HCT116 (cell line): ENCODE data around the gene RGS6. TPM values are rescaled to one million over a fixed set of nuclear protein-coding genes. Genes with fewer than 3 reads are reported as not detected.

Experiments used
- ATAC-seq: fragments of 200-7000 bp; cut with Tn5 transposase; 2 replicates; pipeline ENCODE4 v1.9.1; 2020; ENCODE audit warnings: mild to moderate bottlenecking, moderate library complexity
- BruUV-seq: library from RNA; stranded (reverse); fragments of 400-500 nt; replicated peaks from 2 replicates; lab custom pipeline; 2021; lab: Mats Ljungman, UMichigan
- CTCF ChIA-PET: fragments of 300-600 bp; sonication (Branson Sonifier 250); formaldehyde crosslinking; loops from one replicate; lab custom pipeline; 2021; ENCODE audit warnings: antibody characterized with exemption; lab: Charles Lee
- POLR2A ChIA-PET: fragments of 300-600, 350-600 bp; sonication (Branson Sonifier 250); formaldehyde crosslinking; loops from one replicate; lab custom pipeline; 2021; ENCODE audit warnings: antibody characterized with exemption; lab: Charles Lee
- RAD21 ChIA-PET, 2 experiments: fragments of 300-600 bp; sonication (Branson Sonifier 250); formaldehyde crosslinking; loops; one replicate each; lab custom pipeline; 2023; ENCODE audit warnings: low total read pairs in 2 of 2; ENCODE audit not compliant: uncharacterized antibody in 2 of 2, unreplicated experiment in 2 of 2, low non-redundant PET in 1 of 2; lab: Charles Lee
- DNase-seq: peaks from one replicate; pipeline ENCODE4 v3.0.0-alpha.2; 2010; ENCODE audit warnings: low read depth, low spot score
- H2AFZ ChIP-seq: fragments of 200-600 bp; shearing (Covaris generic), sonication (generic); 2 replicates; pipeline ENCODE4 v1.6.1; 2017; ENCODE audit warnings: low read depth, mixed run types, mixed read lengths, antibody characterized with exemption, low read length; ENCODE audit not compliant: poor library complexity, severe bottlenecking
- H3K27ac ChIP-seq: 2 replicates; pipeline ENCODE4 v1.5.1; 2012; ENCODE audit warnings: low read depth, low read length
- H3K27me3 ChIP-seq: fragments of 200-600 bp; sonication (generic); 2 replicates; pipeline ENCODE4 v1.6.1; 2016; ENCODE audit warnings: mixed run types, low read length, mixed read lengths; ENCODE audit not compliant: insufficient read depth
- H3K36me3 ChIP-seq, 2 experiments: fragments of 200-500 bp in 1 of 2; fragments of 200-600 bp in 1 of 2; sonication (Bioruptor generic) in 1 of 2; sonication (generic) in 1 of 2; 2 replicates each; pipeline versions ENCODE4 v1.5.1 to v1.6.1; 2014 to 2016; ENCODE audit warnings: low read length in 2 of 2, inconsistent platforms in 1 of 2, mixed read lengths in 1 of 2, mixed run types in 1 of 2; ENCODE audit not compliant: insufficient read depth in 2 of 2, control insufficient read depth in 1 of 2
- H3K4me1 ChIP-seq, 2 experiments: fragments of 200-600 bp in 1 of 2; sonication (generic) in 1 of 2; 2 replicates each; pipeline versions ENCODE4 v1.5.1 to v1.6.1; 2012 to 2017; ENCODE audit warnings: low read length in 2 of 2, inconsistent platforms in 1 of 2, mild to moderate bottlenecking in 1 of 2, mixed read lengths in 1 of 2, mixed run types in 1 of 2, moderate library complexity in 1 of 2; ENCODE audit not compliant: insufficient read depth in 2 of 2, control insufficient read depth in 1 of 2
- H3K4me2 ChIP-seq: fragments of 200-600 bp; sonication (generic); 2 replicates; pipeline ENCODE4 v1.6.1; 2017; ENCODE audit warnings: mixed run types, low read length, mixed read lengths
- H3K4me3 ChIP-seq, 2 experiments: fragments of 200-600 bp in 1 of 2; sonication (generic) in 1 of 2; replicated peaks in 1 of 2; 2 replicates each; pipeline ENCODE4 v1.5.1; 2011 to 2016; ENCODE audit warnings: low read length in 2 of 2, control low read depth in 1 of 2, low read depth in 1 of 2, mild to moderate bottlenecking in 1 of 2, mixed read lengths in 1 of 2, mixed run types in 1 of 2
- H3K79me2 ChIP-seq: fragments of 200-600 bp; sonication (generic); 2 replicates; pipeline ENCODE4 v1.6.1; 2017; ENCODE audit warnings: mild to moderate bottlenecking, mixed run types, low read length, moderate library complexity, mixed read lengths; ENCODE audit not compliant: insufficient read depth
- H3K9ac ChIP-seq: fragments of 200-600 bp; sonication (generic); 2 replicates; pipeline ENCODE4 v1.6.1; 2016; ENCODE audit warnings: low read length, mixed read lengths
- H3K9me2 ChIP-seq: fragments of 200-600 bp; sonication (generic), shearing (Covaris generic); 2 replicates; pipeline ENCODE4 v1.6.1; 2017; ENCODE audit warnings: mixed run types, mild to moderate bottlenecking, moderate library complexity; ENCODE audit not compliant: insufficient read depth
- H3K9me3 ChIP-seq, 2 experiments: fragments of 200-500 bp in 1 of 2; fragments of 200-600 bp in 1 of 2; sonication (Bioruptor generic) in 1 of 2; sonication (generic) in 1 of 2; 2 replicates each; pipeline ENCODE4 v1.6.1; 2014 to 2017; ENCODE audit warnings: low read length in 2 of 2, mixed read lengths in 2 of 2, inconsistent platforms in 1 of 2, low read depth in 1 of 2, mild to moderate bottlenecking in 1 of 2, mixed run types in 1 of 2, moderate library complexity in 1 of 2; ENCODE audit not compliant: control insufficient read depth in 1 of 2, insufficient read depth in 1 of 2
- H4K20me1 ChIP-seq: fragments of 200-600 bp; sonication (generic), shearing (Covaris generic); 2 replicates; pipeline ENCODE4 v1.6.1; 2017; ENCODE audit warnings: mixed run types, mild to moderate bottlenecking, moderate library complexity; ENCODE audit not compliant: insufficient read depth
- CBX3 ChIP-seq: IDR thresholded peaks from 2 replicates; pipeline ENCODE4 v1.6.1; 2012; ENCODE audit warnings: low read depth
- ELF1 ChIP-seq: IDR thresholded peaks from 2 replicates; pipeline ENCODE4 v1.6.1; 2012; ENCODE audit warnings: low read depth, borderline replicate concordance
- JUND ChIP-seq: IDR thresholded peaks from 2 replicates; pipeline ENCODE4 v1.6.1; 2012
- TCF7L2 ChIP-seq: IDR thresholded peaks from 2 replicates; pipeline ENCODE4 v1.7.0; 2011; ENCODE audit warnings: borderline replicate concordance, inconsistent platforms; ENCODE audit not compliant: insufficient read depth, insufficient read length; ENCODE audit errors: extremely low read depth
- YY1 ChIP-seq: IDR thresholded peaks from 2 replicates; pipeline ENCODE4 v1.6.1; 2011; ENCODE audit warnings: low read length, low read depth, moderate library complexity, mild to moderate bottlenecking; ENCODE audit not compliant: insufficient replicate concordance; ENCODE audit errors: extremely low read depth
- ZFX ChIP-seq: fragments of 450-650 bp; IDR thresholded peaks from 2 replicates; pipeline ENCODE4 v1.6.1; 2017
- intact Hi-C: fragments of 100-400 bp; cut with micrococcal nuclease; formaldehyde crosslinking; loops from 2 replicates; pipeline ENCODE4 v1.10.0; 2022
- total RNA-seq: library from RNA; stranded (reverse); gene quantifications from one replicate; pipeline ENCODE4 v1.2.1, GENCODE V29; 2021; ENCODE audit not compliant: unreplicated experiment
- TF ChIP-seq, protein P1 (sequence below): IDR thresholded peaks from 2 replicates; pipeline ENCODE4 v1.6.1; 2012
- TF ChIP-seq, protein P2 (sequence below): IDR thresholded peaks from 2 replicates; pipeline ENCODE4 v1.6.1; 2011; ENCODE audit warnings: mild to moderate bottlenecking, low read length, moderate library complexity; ENCODE audit not compliant: insufficient replicate concordance; ENCODE audit errors: extremely low read depth

RGS6 gene
- total RNA-seq, 1 experiment from 2014 or later: 4.7 TPM

DNA sequence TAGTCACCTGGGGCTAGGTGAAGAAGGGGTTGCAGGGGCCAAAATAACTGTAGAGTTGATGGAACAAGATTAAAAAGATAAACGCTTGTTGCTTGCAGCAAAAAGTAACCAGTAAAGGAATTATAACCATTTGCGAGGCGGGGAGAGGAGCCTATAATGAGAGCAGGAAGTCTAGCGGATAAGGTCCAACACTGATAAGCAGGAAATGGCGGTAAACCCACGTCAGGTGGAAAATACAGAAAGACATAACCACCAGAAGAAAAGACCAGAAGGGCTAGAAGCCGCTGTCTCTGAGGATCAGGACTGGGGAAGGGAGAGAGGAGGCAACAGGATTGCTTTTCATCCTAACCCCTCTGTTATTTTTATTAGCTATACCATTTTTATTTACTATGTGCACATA, 658.3 kb downstream of the RGS6 start (continued):
- TF ChIP-seq TCF7L2 (no peak), ELF1 (no peak)

DNA sequence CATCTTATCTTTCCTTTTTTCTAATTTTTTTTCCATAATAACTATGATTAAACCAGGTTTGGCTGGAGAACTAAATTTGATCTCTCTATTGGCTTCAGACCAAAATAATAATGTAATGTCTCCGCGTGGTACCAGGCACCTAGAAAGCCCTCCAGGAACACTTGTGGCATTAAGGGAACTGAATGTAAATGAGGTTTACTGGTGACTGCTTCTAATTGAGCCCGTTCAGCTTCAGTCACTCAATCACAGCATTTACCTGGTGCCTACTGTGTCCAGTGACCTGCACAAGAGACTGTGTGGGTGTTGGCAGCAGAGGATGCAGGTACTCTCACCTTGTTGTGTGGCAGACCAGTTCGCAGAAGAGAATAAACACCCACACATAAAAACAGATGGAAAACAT, 659.2 kb downstream of the RGS6 start:
- H3K9me2 ChIP-seq: no peaks in the 10 kb centered on the region
- no TSS peak for BruUV-seq
- POLR2A ChIA-PET: no interaction called here
- H2AFZ ChIP-seq: no peak overlapping the region
- TF ChIP-seq ZFX (no peak), TCF7L2 (no peak), CBX3 (no peak), YY1 (no peak), JUND (no peak), ELF1 (no peak)
- TF ChIP-seq, protein P1, sequence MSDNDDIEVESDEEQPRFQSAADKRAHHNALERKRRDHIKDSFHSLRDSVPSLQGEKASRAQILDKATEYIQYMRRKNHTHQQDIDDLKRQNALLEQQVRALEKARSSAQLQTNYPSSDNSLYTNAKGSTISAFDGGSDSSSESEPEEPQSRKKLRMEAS: no peak
- TF ChIP-seq, protein P2, sequence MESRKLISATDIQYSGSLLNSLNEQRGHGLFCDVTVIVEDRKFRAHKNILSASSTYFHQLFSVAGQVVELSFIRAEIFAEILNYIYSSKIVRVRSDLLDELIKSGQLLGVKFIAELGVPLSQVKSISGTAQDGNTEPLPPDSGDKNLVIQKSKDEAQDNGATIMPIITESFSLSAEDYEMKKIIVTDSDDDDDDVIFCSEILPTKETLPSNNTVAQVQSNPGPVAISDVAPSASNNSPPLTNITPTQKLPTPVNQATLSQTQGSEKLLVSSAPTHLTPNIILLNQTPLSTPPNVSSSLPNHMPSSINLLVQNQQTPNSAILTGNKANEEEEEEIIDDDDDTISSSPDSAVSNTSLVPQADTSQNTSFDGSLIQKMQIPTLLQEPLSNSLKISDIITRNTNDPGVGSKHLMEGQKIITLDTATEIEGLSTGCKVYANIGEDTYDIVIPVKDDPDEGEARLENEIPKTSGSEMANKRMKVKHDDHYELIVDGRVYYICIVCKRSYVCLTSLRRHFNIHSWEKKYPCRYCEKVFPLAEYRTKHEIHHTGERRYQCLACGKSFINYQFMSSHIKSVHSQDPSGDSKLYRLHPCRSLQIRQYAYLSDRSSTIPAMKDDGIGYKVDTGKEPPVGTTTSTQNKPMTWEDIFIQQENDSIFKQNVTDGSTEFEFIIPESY: no peak
- CTCF ChIA-PET: no interaction called here
- no peaks in the 10 kb centered on the region for H3K4me1 ChIP-seq
- H3K4me3 ChIP-seq: no peak overlapping the region
- RAD21 ChIA-PET: no interaction called here
- H4K20me1 ChIP-seq: no peaks in the 10 kb centered on the region
- H3K36me3 ChIP-seq: no peaks in the 10 kb centered on the region
- no peak overlapping the region for H3K9ac ChIP-seq
- H3K27ac ChIP-seq: no peak overlapping the region
- peaks cover 14% of the 10 kb centered on the region; the same call in 1 of the 2 replicates for H3K27me3 ChIP-seq
- no peaks in the 10 kb centered on the region for H3K79me2 ChIP-seq
- H3K9me3 ChIP-seq: no peaks in the 10 kb centered on the region
- no peak overlapping the region for H3K4me2 ChIP-seq
- no peak for DNase-seq
- no peak for ATAC-seq
- intact Hi-C loops: no loop called here
